Measurements from ENCODE around the gene WDR82. TPM values are rescaled to one million over a fixed set of nuclear protein-coding genes. Genes with fewer than 3 reads are reported as not detected.

The WDR82 gene
- total RNA-seq, 2 experiments from 2014 or later, result 176 to 177 TPM

Small RNA genes lying within 50 kb of the gene (microRNA-seq; reads per million reads assigned to microRNA genes)
- gene MIR135A1 (ENCODE audit: borderline microRNAs expressed, borderline replicate concordance) (not detected), gene MIRLET7G (ENCODE audit: borderline microRNAs expressed, borderline replicate concordance) (234,700 reads per million, percentile 100 among the genes with 10 or more reads in this experiment)

Other genes starting within 250 kb of the WDR82 start
- 1 to 10 TPM; 8.2 to 9.1 TPM for gene DUSP7, start 222.1 kb downstream of the WDR82 start, total RNA-seq
- gene POC1A, start 124.2 kb downstream of the WDR82 start, total RNA-seq, result 10 to 100 TPM; 32.3 to 32.7 TPM
- 10 to 100 TPM; 35.7 to 37.8 TPM for gene ALAS1, start 80.5 kb downstream of the WDR82 start, total RNA-seq
- under 1 TPM; 0.62 to 0.89 TPM for gene TLR9, start 53.0 kb downstream of the WDR82 start, total RNA-seq
- 10 to 100 TPM; 89.1 to 91.3 TPM for gene TWF2, start 39.5 kb downstream of the WDR82 start, total RNA-seq
- gene PPM1M, start 32.9 kb downstream of the WDR82 start, total RNA-seq, result 100 to 1,000 TPM; 107 to 108 TPM
- gene GLYCTK, start 9.2 kb upstream of the WDR82 start, total RNA-seq, result 10 to 100 TPM; 25.9 to 27.7 TPM
- 1 to 10 TPM; 9.4 TPM for gene DNAH1, start 37.7 kb upstream of the WDR82 start, total RNA-seq
- gene BAP1, start 131.4 kb upstream of the WDR82 start, total RNA-seq, result 10 to 100 TPM; 87.0 to 89.3 TPM
- 10 to 100 TPM; 22.5 to 24.8 TPM for gene PHF7, start 132.0 kb upstream of the WDR82 start, total RNA-seq
- gene SEMA3G, start 166.5 kb upstream of the WDR82 start, total RNA-seq, result not detected
- gene TNNC1, start 175.4 kb upstream of the WDR82 start, total RNA-seq, result 1 to 10 TPM; 7.2 to 7.6 TPM
- gene NISCH, start 177.0 kb upstream of the WDR82 start, total RNA-seq, result 10 to 100 TPM; 50.4 to 52.5 TPM
- under 1 TPM; 0.10 to 0.17 TPM for gene STAB1, start 216.7 kb upstream of the WDR82 start, total RNA-seq

Measured in activated naive CD4-positive, alpha-beta T cell treated with anti-CD3 and anti-CD28 coated beads for 36 hours (primary cell).